CD4-positive, alpha-beta T cell treated with Interleukin-17A for 4 hours (primary cell): ENCODE results near the gene LHX8.
"Not testable (repeated sequence)": the region's sequence is repeated elsewhere in the genome, so short reads cannot be mapped to it uniquely, and the experiment has no call there.

Source experiments
- DNase-seq: peaks from one replicate; pipeline ENCODE4 v3.0.0-alpha.2; 2020; ENCODE audit warnings: mixed read lengths

The LHX8 gene

DNA sequence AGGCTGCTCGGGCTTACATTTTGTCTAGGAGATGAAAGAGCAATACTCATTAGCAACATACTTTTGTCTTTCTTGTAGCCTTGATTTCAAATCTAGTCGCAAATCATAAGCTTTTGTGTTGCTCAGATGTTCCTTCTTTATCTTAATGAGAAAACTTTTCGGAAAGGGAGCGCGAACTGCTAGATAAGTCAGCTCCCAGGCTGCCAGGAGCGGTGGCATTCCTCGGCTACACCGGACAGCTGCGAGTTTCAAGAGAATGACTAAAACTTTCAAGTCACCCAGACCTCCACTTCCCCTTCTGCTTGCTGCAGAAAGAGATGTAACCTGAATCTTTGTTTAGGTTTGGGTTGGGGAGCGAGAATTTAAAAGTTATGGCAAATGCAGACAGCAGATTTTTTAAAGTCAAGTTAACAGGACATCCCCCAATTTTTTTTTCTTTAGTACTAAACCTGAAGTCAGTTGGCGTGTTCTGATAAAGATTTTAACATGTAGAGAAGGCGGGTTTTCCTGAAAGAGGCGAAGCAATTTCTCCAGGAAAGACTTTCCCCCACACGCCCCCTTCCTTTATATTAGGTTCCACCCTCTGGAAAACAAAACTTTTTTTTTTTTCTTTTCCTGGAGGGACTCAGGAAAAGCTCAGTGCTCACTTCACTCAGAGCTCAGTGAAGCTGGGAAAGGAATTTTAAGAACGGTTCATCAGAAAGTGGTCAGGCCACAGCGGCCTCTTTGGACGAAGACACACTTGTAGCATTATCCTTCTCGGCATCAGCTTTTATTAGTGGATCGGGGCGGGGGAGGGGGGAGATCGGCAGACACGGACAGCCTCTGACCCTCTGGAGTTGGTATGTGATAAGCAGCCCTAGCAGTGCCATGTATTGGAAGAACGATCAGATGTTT, at the start of gene LHX8:
LHX8 (plus strand) TSS at position 639 of the 897 bp plus-strand sequence. CDS start 2,227 bp downstream, outside the sequence.
- no peak for DNase-seq

GRCh38 chr1:75085931-75086330, 48.3 kb upstream of the LHX8 start:
- no peak for DNase-seq

DNA sequence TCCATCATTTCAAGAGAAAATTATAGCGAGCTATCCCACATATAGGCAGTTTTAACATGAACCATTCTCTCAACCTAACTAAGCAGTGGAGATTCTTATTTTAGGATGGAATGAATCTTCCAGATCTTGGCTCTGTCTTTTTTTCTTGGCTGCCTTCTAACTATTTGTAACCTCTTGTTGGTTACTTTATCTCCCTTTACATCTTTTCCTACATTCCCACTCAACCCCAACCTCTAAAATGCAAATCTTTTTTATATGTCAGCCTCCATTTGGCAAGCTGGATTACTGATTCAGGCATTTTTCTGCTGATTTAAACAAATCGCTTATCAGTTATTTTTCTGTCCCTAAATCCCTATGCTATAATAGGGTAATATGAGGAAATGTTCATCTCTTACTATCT, 46.9 kb upstream of the LHX8 start:
- no peak for DNase-seq

- DNase-seq, result no peak
These were observed 42.0 kb upstream of the LHX8 start for GRCh38 chr1:75092141-75092540.

- no peak for DNase-seq
These were observed 36.5 kb upstream of the LHX8 start for GRCh38 chr1:75097654-75098053.

- no peak for DNase-seq
These were observed 34.6 kb upstream of the LHX8 start for GRCh38 chr1:75099581-75099980.

- no peak for DNase-seq
These were observed 33.6 kb upstream of the LHX8 start for GRCh38 chr1:75100481-75101092.

DNA sequence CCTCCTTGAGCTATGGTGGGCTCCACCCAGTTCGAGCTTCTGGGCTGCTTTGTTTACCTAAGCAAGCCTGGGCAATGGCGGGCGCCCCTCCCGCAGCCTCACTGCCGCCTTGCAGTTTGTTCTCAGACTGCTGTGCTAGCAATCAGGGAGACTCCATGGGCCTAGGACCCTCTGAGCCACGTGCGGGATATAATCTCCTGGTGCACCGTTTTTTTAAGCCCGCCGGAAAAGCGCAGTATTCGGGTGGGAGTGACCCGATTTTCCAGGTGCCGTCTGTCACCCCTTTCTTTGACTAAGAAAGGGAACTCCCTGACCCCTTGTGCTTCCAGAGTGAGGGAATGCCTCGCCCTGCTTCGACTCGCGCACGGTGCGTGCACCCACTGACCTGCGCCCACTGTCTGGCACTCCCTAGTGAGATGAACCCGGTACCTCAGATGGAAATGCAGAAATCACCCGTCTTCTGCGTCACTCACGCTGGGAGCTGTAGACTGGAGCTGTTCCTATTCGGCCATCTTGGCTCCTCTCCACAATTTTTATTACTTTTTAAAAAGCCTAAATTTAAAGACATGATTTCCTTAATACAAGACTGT, 21.7 kb upstream of the LHX8 start:
- DNase-seq, result not testable (repeated sequence)

- no peak for DNase-seq
These were observed 18.5 kb upstream of the LHX8 start for GRCh38 chr1:75115654-75116053.

DNA sequence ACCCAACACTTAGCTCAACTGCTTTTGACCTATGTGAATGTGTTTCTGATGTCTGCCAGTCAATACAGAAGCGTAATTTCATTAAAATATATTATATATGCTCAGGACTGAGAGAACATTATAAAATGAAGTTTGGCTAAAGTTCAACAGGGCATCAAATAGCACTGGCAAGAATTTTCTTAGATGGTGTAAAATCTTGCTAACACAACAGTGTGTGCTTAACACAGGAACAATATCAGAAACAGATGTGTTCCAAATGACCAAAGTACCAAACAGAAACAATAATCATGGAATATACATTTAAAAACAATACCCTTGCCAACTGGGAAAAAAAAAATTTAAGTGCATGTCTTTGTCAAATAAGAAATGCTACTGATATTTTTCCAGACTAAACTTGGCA, 10.4 kb upstream of the LHX8 start:
- no peak for DNase-seq

GRCh38 chr1:75124510-75124909, 9.7 kb upstream of the LHX8 start:
- no peak for DNase-seq

GRCh38 chr1:75125161-75125726, 8.9 kb upstream of the LHX8 start:
- no peak for DNase-seq

DNA sequence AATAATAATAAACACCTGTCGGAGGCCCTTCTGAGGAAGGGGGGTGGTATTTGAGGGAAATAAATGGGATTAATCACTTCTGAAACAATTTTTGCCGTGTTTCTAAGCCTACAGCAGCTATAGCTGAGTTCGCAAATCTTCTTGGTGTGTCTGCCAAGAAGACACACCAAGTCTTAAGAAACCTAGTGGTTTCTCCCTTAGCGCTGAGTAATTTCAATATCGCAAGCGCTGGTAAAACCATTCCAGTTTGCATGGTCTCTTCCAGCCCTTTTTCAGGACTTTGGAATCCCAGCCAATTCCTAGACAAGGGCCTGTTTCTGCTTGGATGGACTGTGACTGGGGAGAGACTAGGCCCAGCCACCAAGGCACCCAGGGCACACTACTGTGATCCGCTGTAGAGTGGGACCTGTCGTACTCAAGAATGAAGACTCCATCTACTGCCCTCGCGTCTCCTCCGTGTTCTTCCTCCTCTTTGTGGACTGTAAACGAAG, 7.5 kb upstream of the LHX8 start:
- DNase-seq, result no peak

DNA sequence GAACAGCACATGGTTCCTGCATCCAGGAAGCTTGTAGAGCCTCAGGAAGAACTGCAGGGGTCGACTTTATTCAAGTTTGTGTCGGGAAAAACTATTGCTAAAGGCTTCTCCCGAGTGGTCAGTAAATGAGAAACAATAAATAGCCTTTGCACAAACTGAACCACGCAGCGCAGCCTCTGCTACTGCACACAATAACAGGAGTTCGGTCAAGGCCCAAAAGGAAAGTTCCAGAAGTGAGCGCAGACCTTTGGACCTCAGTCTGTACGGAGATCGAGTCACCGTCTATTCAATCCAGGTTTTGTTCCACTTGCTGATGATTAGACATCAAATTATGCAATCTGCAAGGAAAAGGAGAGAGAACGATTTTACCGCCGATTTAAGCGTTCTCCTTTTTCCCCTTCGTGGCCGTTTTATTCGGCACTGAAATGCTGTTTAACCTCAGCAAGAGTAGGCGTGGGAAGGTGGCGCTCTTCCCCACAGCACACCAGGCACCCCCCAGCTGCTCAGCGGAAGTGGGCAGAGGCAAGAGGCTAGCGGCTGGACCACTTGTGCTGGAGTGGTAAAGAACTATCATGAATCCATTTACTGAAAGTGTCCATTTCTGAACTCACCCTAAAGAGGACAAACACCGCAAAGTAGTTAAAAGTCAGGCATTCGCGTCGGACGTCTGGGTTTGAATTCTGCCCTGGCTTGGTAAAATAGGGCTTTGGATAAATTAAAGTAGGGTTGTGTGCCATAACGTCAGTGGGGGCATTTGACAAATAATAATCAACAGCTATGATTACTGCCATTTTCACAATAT, 6.1 kb upstream of the LHX8 start:
- DNase-seq, result no peak

- no peak for DNase-seq
These were observed 4.6 kb upstream of the LHX8 start for GRCh38 chr1:75129660-75129982.

- DNase-seq, result no peak
These were observed 4.0 kb upstream of the LHX8 start for GRCh38 chr1:75129983-75130789.

DNA sequence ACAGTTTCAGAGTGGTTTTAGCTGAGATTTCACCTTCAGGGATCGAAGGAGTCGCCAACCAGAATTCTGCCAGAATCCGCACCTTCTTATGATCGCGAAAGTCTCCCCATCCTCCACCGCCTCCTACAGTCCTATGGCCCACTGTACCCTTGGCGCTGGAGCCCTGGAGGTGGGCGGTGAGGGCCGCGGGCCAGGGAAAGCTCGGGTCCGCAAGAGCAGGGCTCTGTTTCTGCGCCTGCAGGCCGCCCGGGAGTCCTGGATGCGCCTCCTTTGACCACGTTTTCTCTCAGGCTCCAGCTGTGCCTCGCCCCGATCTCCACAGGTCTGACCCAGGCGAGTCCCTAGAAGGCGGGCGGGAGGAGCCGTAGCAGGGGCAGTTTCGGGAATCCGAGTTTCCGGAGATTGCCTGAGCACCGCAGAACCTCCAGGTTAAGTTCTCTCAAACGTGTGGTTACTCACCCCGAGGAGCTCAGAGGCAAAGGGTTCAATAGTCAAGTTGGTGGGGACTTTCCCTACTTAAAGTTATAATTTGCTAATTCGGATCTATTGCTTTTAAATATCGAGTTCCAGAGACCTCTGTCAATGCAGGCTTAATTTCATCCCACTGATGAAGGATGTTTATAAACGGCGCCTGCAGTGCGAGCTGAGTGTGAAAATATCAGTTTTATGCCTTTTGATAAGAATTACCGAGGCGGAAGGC, 3.2 kb upstream of the LHX8 start:
- DNase-seq, result no peak

- DNase-seq, result no peak
These were observed 2.5 kb upstream of the LHX8 start for GRCh38 chr1:75131565-75132241.

- no peak for DNase-seq
These were observed 1.9 kb upstream of the LHX8 start for GRCh38 chr1:75132242-75132811.
